Stimulated activated CD4-positive, alpha-beta T cell treated with anti-CD3 and anti-CD28 coated beads, Interleukin-12 subunit alpha, Interleukin-12 subunit beta, amount 100 ng/mL, for 48 hours (primary cell): ENCODE data around the gene ZNF117.
A peak's percentile ranks its signal among the peaks of the same experiment; 100 is the strongest.
"Not testable (repeated sequence)": the region's sequence is repeated elsewhere in the genome, so short reads cannot be mapped to it uniquely, and the experiment has no call there.

ENCODE experiments used
- DNase-seq, 3 donors: peaks; one replicate each; pipeline ENCODE4 v3.0.0-alpha.2; 2020; ENCODE audit warnings: low read depth in 2 of 3, low spot score in 1 of 3

Gene ZNF117

DNA sequence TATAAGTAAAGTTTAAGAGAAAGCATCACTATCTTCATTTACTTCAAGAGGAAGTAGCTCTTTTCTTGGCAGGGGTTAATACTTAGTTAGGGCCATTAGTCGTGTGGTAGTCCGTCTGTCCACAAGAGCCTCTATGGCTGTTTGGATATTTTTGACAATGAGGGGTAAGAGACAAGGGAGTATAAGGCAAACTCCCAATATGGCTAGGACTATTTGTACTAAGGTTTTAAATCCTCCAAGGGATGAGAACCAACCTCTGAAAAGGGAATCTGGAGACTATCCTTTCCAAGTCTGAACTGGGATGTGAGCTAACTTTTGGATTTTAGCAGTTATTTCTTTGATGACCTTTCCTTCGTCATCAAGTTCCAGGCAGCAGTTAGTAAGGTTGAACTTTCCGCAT is at the start of gene ZNF117:
TSS of gene ZNF117 (minus strand) at position 101 of the 400 bp plus-strand sequence.
- DNase-seq: no peak

GRCh38 chr7:65038767-65039166 is 47.9 kb upstream of the ZNF117 start:
- peak in 2 of 3 donors; percentile 3 for DNase-seq

DNA sequence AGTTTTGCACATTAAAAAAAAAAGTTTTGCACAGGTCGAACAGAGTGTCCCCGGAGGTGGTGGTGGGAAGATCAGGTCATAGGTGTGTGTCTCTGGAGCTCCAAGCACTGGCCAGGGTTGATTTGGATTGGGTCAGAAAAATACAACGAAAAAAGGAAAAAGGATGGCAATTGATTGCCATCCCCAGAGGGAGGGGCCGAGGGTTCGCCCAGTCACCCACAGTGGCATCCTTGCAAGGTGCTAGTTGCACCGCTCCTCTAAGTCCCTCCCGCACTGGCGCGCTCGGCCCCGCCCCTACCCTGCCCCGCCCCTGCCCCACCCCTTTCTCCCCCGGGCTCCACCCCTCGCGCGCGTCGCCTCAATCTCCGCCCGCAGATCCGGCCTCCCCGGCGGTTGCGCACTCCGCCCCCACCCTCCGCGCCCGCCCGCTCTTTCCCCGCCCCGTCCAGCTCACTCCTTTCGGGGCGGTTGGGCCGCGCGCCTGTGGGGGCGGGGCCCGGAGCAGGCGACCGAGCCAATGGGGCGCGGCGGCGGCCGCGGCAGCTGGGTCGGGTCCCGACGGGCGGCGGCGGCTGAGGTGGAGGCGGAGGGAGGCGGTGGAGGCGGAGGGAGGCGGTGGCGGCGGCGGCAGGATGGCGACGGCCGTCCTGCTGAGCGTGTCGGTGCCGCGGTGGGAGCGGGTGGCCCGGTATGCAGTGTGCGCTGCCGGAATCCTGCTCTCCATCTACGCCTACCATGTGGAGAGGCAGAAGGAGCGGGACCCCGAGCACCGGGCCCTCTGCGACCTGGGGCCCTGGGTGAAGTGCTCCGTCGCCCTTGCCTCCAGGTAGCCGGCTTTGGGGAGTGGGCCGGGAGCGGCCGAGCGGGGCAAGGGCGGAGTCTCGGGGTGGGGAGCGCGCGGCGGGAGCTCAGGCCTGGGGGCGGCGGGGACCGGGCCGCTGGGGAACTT is 47.2 kb upstream of the ZNF117 start:
- DNase-seq: peak; percentile 85 to 86 (median 86)

DNA sequence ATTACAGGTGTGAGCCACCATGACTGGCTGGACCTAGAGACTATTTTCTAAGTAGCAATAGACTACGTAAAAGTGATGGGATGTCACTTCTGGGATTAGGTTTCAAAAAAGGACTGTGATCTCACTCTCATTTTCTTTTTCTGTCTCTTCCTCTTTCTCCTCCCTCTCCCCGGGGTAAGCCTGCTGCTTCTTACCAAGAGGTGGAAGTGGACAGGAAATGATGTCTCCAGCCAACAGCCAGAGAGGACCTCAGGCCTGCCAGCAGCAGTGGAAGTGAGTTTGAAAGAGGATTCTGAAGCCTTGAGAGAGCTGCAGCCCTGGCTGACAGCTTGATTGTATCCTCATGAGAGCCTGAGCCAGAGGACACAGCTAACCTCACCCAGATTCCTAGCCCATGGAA is 45.7 kb upstream of the ZNF117 start:
- not testable (repeated sequence) for DNase-seq

DNA sequence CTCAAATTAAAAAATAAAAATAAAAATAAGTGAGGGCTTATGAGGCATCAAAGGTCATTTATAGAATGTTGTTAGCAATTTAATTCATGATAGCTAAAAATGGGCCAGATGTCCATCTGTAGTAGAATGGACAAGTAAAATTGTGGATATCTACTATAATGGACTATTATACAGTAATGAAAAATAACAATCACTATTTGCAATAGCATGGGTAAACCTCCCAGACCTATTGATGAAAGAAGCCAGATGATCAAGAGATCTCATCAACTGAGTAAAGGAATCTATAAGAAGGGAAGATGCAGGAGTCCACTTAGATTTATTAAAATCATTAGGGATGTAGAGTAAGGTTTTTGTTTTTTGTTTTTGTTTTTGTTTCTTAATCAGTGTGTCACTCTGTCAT is 44.6 kb upstream of the ZNF117 start:
- not testable (repeated sequence) for DNase-seq

DNA sequence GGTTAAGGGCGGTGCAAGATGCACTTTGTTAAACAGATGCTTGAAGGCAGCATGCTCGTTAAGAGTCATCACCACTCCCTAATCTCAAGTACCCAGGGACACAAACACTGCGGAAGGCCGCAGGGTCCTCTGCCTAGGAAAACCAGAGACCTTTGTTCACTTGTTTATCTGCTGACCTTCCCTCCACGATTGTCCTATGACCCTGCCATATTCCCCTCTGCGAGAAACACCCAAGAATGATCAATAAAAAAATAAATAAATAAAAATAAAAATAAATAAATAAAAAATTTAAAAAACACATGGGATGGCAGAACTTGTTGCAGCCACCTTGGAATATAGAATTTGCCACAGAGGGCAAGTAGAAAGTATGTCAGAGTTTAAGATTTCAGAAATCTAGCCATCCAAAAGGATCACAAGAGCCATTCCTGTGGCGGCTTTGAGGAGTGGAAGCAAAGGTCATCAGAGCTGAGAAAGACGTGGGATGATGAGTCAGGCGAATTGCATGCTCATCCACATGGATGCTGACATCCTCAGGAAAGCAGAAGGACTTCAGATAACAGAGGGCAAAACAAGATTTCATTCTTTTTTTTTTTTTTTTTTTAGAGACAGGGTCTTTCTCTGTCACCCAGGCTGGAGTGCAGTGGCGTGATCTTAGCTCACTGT is 43.4 kb upstream of the ZNF117 start:
- not testable (repeated sequence) for DNase-seq

DNA sequence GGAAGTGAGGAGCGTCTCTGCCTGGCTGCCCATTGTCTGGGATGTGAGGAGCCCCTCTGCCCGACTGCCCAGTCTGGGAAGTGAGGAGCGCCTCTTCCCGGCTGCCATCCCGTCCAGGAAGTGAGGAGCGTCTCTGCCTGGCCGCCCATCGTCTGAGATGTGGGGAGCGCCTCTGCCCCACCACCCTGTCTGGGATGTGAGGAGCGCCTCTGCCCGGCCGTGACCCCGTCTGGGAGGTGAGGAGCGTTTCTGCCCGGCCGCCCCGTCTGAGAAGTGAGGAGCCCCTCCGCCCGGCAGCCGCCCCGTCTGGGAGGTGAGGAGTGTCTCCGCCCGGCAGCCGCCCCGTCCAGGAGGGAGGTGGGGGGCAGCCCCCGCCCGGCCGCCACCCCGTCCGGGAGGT is 42.6 kb upstream of the ZNF117 start:
- not testable (repeated sequence) for DNase-seq

- not testable (repeated sequence) for DNase-seq
Observed at GRCh38 chr7:65025023-65025422, 34.2 kb upstream of the ZNF117 start.

DNA sequence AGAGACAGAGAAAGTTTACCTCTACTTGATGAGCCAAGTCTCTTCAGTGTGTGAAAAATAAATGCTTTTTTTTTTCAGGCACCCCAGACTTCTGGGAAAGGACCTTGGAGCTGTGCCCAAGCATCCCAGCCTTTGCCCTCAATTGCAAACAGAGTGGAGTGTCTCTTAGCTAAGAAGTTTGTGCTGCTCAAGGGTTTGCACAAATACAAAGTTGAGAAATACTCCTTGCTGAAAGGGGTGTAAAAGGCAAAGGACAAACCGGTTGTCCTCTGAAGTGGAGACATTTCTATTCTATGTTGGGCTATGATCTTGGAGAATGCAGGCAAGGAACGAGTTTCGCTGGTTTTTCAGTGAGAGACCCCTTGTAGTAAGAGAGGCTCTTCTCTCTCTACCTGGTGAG is 30.1 kb upstream of the ZNF117 start:
- DNase-seq: not testable (repeated sequence)

- not testable (repeated sequence) for DNase-seq
Observed at GRCh38 chr7:65009881-65010280, 19.0 kb upstream of the ZNF117 start.

GRCh38 chr7:65009394-65009793 is 18.6 kb upstream of the ZNF117 start:
- not testable (repeated sequence) for DNase-seq

DNA sequence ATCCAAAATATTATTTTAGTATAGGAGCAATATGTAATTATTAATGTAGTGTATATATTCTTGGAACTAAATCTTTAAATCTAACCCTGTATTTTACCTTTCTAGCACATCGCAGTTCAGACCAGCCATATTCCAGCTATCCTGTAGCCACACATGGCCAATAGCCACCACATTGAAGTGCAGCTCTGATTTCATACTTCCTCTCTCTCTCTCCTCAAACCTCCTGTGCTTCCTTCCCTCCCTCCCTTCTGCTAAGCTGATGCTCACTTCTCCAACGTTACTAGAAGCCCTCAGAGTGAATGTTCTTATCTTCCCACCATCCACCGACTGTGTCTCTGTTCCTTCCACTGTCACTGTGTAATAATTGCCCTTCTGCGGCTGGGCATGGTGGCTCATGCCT is 16.2 kb upstream of the ZNF117 start:
- DNase-seq: not testable (repeated sequence)

DNA sequence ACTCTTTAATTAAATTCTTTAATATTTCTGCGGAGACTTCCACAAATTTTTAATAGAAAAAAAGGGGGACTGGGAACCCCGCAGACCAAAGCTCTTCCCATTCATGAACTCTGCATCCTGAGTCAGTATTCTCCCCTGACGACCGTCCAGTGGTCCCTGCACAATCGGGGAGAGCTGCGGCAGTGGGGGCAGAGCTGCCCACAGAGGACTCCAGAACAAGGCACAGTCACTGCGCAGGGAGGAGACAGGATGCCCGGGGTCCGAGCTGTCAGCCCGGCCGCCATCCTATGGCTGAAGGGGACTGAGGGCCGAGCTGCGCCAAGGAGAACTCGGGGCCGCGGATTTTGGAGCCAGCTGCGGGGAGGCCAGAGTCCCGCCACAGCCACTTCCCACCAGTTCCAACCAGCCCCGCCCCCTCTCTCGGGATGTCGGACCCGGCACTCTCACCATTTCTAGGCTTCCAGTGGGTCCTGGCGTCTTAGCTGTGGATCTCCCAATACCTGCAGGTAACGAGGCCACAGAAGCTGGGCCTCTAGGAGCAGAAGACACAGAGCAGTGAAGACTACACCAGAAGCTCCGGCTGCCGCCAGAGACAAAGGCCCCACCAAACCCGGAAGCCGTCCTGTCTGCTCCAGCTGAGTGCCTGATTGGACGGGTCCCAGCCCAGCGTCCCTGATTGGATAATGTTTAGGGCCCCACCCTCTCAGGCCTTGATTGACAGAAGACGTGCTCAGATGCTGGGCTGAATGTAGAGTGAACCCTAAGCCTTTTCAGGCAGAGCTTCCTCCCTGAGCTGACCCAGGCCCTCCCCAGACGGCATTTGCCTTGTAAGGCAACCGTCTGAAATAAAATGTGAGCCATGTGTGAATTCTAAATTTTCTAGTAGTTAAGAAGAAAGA is 15.5 kb upstream of the ZNF117 start, which contains the start of gene ERV3-1:
TSS of gene ERV3-1 (minus strand) at position 594 of the 899 bp plus-strand sequence. CDS start 13,661 bp downstream, outside the sequence.
- peak; percentile 85 to 89 (median 86) for DNase-seq

DNA sequence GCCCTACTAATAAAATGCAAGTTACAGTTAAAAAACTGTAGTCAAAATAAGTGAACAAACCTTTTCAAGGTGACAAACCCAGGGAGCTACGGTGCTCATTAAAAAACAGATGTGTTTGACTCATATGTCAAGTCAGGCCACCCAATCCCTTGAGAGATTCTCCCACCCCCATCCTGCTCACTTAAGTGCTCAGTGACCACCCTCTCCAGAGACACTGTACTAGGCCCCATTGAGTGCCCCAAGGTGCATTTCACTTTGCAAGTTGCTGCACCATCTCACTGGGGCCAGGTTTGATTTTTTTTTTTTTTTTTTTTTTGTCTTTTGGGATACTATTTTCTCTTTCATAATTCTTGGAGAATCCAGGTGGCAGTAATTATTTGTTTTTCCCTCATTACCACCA is 13.7 kb upstream of the ZNF117 start:
- DNase-seq: no peak

DNA sequence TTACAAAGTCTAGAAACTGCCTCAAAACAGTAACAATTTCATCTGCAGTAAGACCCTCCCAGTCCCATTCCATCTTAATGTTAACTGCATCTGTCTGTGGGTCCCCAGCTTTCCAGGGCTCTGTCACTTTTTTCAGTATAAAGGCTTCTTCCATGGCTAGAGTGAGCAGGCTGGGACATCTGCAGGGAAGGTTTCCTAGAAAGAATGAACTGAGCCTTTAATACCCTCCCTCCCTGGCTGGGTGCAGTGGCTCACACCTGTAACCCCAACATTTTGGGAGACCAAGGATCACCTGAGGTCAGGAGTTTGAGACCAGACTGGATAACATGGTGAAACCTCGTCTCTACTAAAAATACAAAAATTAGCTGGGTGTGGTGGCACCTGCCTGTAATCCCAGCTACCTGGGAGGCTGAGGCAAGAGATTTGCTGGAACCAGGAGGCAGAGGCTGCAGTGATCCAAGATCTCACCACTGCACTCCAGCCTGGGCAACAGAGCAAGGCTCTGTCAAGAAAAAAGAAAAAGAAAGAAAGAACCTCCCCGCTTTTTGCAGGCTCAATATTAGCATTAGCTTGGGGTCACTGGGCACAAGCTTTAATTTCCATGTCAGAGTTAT is 12.2 kb upstream of the ZNF117 start:
- no peak for DNase-seq

DNA sequence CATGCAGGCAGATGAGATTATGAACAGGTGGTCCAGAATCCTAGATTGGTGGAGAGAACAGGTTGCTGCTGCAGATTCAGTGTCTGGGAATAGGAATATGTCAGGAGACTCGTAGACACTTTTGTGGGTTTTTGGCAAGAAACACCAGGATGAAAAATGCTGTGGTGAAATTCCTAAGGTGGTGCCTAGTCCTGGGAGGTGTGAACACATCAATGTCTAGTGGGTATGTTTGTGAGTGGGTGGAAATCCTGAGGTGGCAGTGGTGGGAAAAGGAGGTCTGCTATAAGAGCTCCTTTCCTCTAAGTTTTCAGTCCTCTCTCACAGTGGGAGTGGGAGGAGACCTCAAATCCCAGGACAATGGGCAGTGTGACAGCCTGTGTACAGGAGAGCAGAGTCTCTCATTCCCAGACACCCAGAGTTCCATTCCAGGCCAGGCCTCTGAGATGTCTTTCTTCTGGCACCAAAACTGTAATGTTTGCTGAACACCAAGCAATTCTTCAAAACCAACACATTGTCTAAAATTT is 10.5 kb upstream of the ZNF117 start:
- no peak for DNase-seq

GRCh38 chr7:64999165-65000004 is 8.5 kb upstream of the ZNF117 start:
- no peak for DNase-seq

- no peak for DNase-seq
Observed at GRCh38 chr7:64998865-64999164, 8.0 kb upstream of the ZNF117 start.

DNA sequence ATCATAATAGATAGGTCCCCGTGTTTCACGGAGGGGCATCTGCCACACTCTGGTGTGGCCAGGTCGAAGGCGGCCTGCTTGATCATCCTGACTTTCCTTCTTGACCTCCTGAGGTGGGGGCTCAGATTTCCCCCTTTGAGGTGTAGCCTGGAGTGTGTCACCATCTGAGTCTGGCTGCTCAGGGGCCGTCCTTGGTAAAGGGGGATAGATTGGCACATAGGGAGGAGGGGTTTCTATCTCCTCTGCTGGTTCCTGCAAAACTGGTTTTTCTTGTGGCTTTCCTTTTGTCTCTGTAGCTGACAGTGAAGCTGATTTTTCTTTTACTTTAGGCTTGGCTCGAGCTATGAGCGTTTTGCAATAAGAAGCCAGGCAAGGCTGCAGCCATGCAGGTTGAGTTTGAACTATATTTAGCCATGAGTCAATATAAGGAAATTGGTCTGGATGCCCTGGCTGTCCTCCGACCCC is 7.1 kb upstream of the ZNF117 start:
- no peak for DNase-seq
